CD4-positive, alpha-beta T cell treated with Interleukin-21 for 1 hour (primary cell): ENCODE measurements around the gene ZBTB12.
"Not testable (repeated sequence)": the region's sequence is repeated elsewhere in the genome, so short reads cannot be mapped to it uniquely, and the experiment has no call there.

Experiments used
- DNase-seq: peaks from one replicate; pipeline ENCODE4 v3.0.0-alpha.2; 2020

ZBTB12 gene

DNA sequence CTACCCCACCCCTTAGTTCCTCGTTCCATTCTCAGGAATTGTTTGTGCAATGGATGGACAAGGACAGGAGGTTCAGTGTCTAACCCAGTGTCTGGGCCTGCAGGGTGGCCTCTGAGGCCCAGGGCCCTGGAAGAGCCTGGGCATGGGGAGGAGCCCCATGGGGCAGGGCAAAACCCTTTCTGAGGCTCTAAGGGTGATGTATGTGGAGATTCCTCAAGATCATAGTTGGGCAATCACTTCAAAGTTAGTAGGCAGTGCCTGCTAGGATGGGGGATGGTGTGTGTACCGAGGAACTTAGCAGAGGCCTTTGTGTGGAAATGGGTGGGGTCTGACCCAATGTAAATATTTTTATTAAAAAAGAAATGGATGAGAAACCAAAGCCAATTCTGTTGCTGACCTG, 18.9 kb upstream of the ZBTB12 start:
- no peak for DNase-seq

- no peak for DNase-seq
Measured at GRCh38 chr6:31919624-31920303, 17.9 kb upstream of the ZBTB12 start.

DNA sequence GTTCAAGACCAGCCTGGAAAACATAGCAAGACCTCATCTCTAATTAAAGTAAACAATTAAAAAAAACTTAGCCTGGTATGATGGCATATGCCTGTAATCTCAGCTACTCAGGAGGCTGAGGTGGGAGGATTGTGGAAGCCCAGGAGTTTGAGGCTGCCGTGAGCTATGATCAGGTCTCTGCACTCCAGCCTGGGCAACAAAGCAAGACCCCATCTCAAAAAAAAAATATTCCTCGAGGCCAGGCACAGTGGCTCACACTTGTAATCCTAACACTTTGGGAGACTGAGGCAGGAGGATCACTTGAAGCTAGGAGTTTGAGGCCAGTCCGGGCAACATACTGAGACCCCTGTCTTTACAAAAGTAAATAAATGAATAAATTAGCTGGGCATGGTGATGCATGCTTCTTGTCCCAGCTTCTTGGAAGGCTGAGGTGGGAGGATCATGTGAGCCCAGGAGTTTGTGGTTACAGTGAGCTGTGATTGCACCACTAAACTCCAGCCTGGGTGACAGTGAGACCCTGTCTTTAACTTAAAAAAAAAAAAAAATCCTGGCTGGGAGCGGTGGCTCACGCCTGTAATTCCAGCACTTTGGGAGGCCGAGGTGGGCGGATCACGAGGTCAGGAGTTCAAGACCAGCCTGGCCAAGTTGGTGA, 16.3 kb upstream of the ZBTB12 start:
- no peak for DNase-seq

DNA sequence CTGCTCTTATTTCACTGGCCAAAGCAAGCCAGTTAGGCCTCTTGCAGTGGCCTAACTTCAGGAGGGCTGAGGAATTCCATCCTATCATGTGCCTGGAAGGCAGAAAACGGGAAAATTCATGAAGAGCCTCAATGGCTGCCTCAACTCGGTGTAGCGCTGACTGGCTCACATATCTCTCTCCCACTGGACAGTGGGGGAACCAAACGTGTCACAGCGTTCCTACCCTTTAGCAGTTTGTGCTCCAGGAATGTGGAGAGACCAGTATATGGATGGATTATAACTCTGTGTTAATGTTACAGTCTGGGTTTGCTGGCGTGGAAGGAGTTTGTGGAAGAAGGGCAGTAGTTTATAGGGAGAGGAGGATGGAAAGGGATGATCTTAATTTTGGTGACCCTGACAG, 13.9 kb upstream of the ZBTB12 start:
- DNase-seq, result no peak

DNA sequence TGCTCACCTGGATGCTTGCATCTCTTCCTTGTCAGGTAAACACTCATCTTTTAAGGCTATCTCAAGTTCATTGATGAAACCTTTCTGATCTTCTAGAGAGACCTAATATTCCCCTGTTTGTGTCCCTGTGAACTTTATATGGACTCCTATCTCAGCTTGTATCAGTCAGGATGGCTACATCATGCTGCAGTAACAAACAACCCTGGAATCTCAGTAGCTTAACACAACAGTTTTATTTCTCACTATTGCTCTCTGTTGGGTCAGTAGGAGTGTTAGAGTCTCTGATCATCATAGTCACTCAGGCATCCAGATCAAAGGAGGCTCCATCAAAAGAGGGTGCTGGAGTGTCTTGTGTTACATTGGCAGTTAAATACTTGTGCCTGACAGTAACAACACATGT, 13.5 kb upstream of the ZBTB12 start:
- DNase-seq, result no peak

DNA sequence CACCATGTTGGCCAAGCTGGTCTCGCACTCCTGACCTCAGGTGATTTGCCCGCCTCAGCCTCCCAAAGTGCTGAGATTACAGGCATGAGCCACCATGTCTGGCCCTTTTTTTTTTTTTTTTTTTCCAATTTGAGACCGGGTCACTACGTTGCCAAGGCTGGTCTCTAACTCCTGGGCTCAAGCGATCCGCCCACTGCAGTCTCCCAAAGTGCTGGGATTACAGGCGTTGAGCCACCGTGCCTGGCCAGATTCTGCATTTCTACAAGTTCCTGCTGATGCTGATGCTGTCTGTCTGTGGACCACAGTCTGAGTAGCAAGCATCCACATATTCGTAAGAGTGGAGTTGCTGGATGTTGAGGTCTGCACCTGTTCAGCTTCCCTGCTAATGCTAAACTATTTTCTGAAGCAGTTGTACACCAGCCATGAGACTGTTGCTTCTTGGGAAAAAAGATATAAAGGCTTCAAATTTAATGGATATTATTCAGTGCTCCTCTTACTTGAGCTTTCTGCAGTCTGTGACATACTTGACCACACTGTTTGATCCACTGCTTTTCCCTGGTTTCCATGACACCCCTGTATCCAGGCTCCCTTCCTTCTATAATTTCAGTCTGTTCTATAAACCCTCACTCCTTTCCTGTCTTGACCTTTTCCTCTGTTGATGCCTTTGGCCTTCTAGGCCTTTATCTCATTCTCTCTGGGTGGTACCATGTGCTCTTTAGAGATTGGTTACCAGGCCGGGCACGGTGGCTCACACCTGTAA, 10.1 kb upstream of the ZBTB12 start:
- DNase-seq, result no peak

- not testable (repeated sequence) for DNase-seq
Measured at GRCh38 chr6:31909298-31909697, 7.4 kb upstream of the ZBTB12 start.

- DNase-seq, result no peak
Measured at GRCh38 chr6:31908791-31909190, 6.9 kb upstream of the ZBTB12 start.

- not testable (repeated sequence) for DNase-seq
Measured at GRCh38 chr6:31908255-31908654, 6.4 kb upstream of the ZBTB12 start.

GRCh38 chr6:31907158-31907813, 5.4 kb upstream of the ZBTB12 start:
- no peak for DNase-seq

DNA sequence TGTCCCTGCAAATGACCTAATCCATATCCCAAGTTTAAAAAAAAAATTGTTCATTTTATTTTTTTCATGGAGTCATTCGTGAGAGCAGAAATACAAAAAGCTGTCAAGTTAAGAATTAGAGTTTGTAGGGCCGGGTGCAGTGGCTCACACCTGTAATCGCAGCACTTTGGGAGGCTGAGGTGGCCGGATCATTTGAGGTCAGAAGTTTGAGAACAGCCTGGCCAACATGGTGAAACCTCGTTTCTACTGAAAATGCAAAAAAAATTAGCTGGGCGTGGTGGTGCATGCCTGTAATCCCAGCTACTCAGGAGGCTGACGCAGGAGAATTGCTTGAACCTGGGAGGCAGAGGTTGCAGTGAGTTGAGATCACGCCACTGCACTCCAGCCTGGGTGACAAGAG, 4.8 kb upstream of the ZBTB12 start:
- DNase-seq, result not testable (repeated sequence)

- no peak for DNase-seq
Measured at GRCh38 chr6:31906122-31906521, 4.2 kb upstream of the ZBTB12 start.

GRCh38 chr6:31905041-31905440, 3.2 kb upstream of the ZBTB12 start:
- no peak for DNase-seq

GRCh38 chr6:31903957-31904356, 2.1 kb upstream of the ZBTB12 start:
- no peak for DNase-seq

- DNase-seq, result peak; percentile 63
Measured at GRCh38 chr6:31901415-31901952, 402 bp downstream of the ZBTB12 start.

GRCh38 chr6:31900917-31901414, 920 bp downstream of the ZBTB12 start:
- DNase-seq, result no peak

GRCh38 chr6:31899882-31900722, 1.8 kb downstream of the ZBTB12 start:
- DNase-seq, result peak; percentile 40

DNA sequence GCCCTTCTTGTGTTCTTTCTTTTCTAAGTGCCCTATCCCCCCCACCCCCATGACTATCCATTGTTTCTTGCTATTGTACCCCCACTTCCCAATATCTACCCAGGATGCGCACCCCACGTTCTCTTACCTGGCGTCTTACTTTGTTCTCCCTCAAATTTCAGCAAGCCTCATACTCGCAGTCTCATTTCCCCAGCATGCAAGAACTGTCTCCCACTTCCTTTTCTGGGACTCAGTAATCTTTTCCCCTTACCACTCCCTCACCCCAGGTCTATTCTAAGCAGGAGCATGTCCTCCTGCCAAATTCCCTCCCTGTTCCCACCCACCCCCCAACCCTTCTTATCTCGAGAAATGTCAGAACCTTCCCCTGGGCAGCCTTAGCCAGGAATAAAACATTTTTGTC, 2.7 kb downstream of the ZBTB12 start:
- DNase-seq, result no peak

GRCh38 chr6:31898383-31899011, 3.4 kb downstream of the ZBTB12 start:
- peak; percentile 74 for DNase-seq

DNA sequence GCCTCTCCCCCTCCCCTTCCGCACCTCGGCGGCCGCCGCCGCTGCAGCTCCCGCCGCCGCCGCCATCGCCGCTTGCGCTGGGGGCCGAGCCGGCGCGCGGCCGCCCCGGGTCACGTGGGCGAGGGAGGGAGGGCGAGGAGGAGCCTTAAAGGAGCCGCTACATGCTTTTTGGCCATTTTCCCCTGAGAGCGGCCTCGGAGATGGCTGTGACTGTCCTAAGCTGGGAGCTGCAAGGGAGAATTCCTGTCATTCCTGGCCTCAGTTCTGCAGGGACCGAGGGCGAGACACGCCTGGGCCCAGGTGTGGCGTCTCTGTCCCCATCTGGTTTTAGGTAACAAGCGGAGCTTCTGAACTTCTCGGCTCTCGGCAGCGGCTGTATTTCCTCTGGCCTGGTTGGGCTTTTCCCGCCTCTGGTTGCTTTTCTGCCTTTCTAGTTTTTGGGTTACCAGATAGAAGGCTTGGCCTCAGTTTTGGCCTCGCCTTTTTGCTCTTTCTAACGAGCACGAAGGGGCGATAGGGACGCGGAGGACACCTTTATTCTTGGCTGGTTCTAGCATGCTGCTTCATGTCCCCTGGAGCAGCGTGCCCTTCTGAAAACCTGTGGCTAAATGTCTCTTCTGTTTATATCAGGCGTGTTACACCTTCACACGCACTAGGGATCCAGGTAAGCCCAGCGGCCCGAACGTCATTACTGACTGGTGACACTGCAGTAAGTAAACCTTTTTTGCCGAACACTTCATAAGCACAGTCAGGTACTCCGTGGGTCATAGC, 4.1 kb downstream of the ZBTB12 start, which contains the start of gene EHMT2:
Gene EHMT2, minus strand, starts transcription at position 87 of the 771 bp plus-strand sequence. Its CDS starts 21 bp downstream, at position 66.
- DNase-seq, result peak; percentile 86
